H1 (cell line): ENCODE measurements around the gene HSDL2. TPM values are rescaled to one million over a fixed set of nuclear protein-coding genes. Genes with fewer than 3 reads are reported as not detected.

Experiments used
- ATF2 ChIP-seq: IDR thresholded peaks from 2 replicates; pipeline ENCODE4 v1.6.1; 2012; ENCODE audit warnings: low read length, inconsistent platforms
- CTBP2 ChIP-seq: IDR thresholded peaks from 2 replicates; pipeline ENCODE4 v1.7.0; 2011; ENCODE audit warnings: borderline replicate concordance, mild to moderate bottlenecking, moderate library complexity, mixed read lengths, low read length; ENCODE audit not compliant: insufficient read depth, insufficient read length
- CTCF ChIP-seq, 3 experiments: IDR thresholded peaks; 1 replicate in 2 of 3; 2 replicates in 1 of 3; pipeline versions ENCODE4 v1.5.1 to v1.6.1; 2011; ENCODE audit warnings: low read length in 3 of 3, mild to moderate bottlenecking in 3 of 3, inconsistent platforms in 2 of 3, low read depth in 1 of 3, moderate library complexity in 1 of 3; ENCODE audit not compliant: insufficient read depth in 1 of 3; ENCODE audit errors: control extremely low read depth in 1 of 3
- E2F6 ChIP-seq: IDR thresholded peaks from 2 replicates; pipeline ENCODE4 v1.6.1; 2012; ENCODE audit warnings: inconsistent platforms
- GABPA ChIP-seq: IDR thresholded peaks from 2 replicates; pipeline ENCODE4 v1.6.1; 2011; ENCODE audit warnings: mild to moderate bottlenecking, low read length, moderate library complexity, borderline replicate concordance; ENCODE audit not compliant: insufficient read depth
- NANOG ChIP-seq: IDR thresholded peaks from 2 replicates; pipeline ENCODE4 v1.6.1; 2011; ENCODE audit warnings: low read length, low read depth, mild to moderate bottlenecking, inconsistent platforms; ENCODE audit not compliant: insufficient read depth, poor library complexity, severe bottlenecking
- POLR2A ChIP-seq, 2 experiments: IDR thresholded peaks; 1 replicate in 1 of 2; 2 replicates in 1 of 2; pipeline ENCODE4 v1.6.1; 2011; ENCODE audit warnings: low read depth in 2 of 2, low read length in 2 of 2, mild to moderate bottlenecking in 2 of 2; ENCODE audit errors: control extremely low read depth in 1 of 2
- POU5F1 ChIP-seq: IDR thresholded peaks from 2 replicates; pipeline ENCODE4 v1.6.1; 2011; ENCODE audit warnings: low read depth, mild to moderate bottlenecking, low read length, moderate library complexity
- RFX5 ChIP-seq: IDR thresholded peaks from 2 replicates; pipeline ENCODE4 v1.6.1; 2011; ENCODE audit warnings: low read depth, low read length, improper control_type of control experiment, borderline replicate concordance
- RXRA ChIP-seq: IDR thresholded peaks from 2 replicates; pipeline ENCODE4 v1.6.1; 2011; ENCODE audit warnings: low read depth, mild to moderate bottlenecking, low read length, moderate library complexity; ENCODE audit not compliant: insufficient read depth
- SAP30 ChIP-seq: fragments of 300-600 bp; sonication (generic); IDR thresholded peaks from 2 replicates; pipeline ENCODE4 v1.7.1; 2012; ENCODE audit warnings: low read length, moderate library complexity, mild to moderate bottlenecking, inconsistent platforms; ENCODE audit not compliant: insufficient read depth, insufficient replicate concordance
- SP1 ChIP-seq: IDR thresholded peaks from 2 replicates; pipeline ENCODE4 v1.6.1; 2011; ENCODE audit warnings: low read depth, low read length
- TAF7 ChIP-seq: optimal IDR thresholded peaks from 2 replicates; pipeline ENCODE3; 2011; ENCODE audit warnings: low read depth, mild to moderate bottlenecking, inconsistent platforms, low read length, moderate library complexity, borderline replicate concordance
- TBP ChIP-seq: IDR thresholded peaks from 2 replicates; pipeline ENCODE4 v1.6.1; 2011; ENCODE audit warnings: low read depth, low read length, improper control_type of control experiment
- TEAD4 ChIP-seq: IDR thresholded peaks from 2 replicates; pipeline ENCODE4 v1.6.1; 2012; ENCODE audit warnings: low read depth, low read length, inconsistent platforms, mixed read lengths
- USF2 ChIP-seq: IDR thresholded peaks from 2 replicates; pipeline ENCODE4 v1.6.1; 2011; ENCODE audit warnings: low read length, improper control_type of control experiment
- ZNF274 ChIP-seq: IDR thresholded peaks from 2 replicates; pipeline ENCODE4 v1.7.0; 2012; ENCODE audit warnings: low read length, borderline replicate concordance; ENCODE audit errors: extremely low read depth
- polyA plus RNA-seq, 7 experiments: library from polyadenylated mRNA; depleted of rRNA in 3 of 7; stranded (reverse) in 5 of 7; unstranded in 2 of 7; fragments of >200 nt in 5 of 7; fragments of 200-250 nt in 2 of 7; gene quantifications; 1 replicate in 5 of 7; 2 replicates in 1 of 7; 4 replicates in 1 of 7; pipeline versions ENCODE4 v1.2.1 to v1.2.3, GENCODE V29; 2011 to 2013; ENCODE audit warnings: missing spikeins in 2 of 7, mixed read lengths in 2 of 7
- total RNA-seq: library from RNA; stranded (reverse); fragmentation: NEBNext Ultra II Directional; extraction: Animal tissue kit (Norgen Biotek cat#: 25700); gene quantifications from 2 replicates; pipeline ENCODE4 v1.2.1, GENCODE V29; 2021

Gene HSDL2
- total and polyA plus RNA-seq, 2 of the 8 experiments (the other 6 are each of a cell fraction or from before 2014, with no cell fraction given), result 6.6 to 15.4 TPM

GRCh38 chr9:112487008-112487798 is 107.3 kb downstream of the HSDL2 start (continued):
- TF ChIP-seq SAP30 (no peak), ATF2 (no peak), CTBP2 (no peak), USF2 (no peak), CTCF (IDR thresholded peaks at IDR 0.05; ENCODE audit: control extremely low read depth in 1 of 3, insufficient read depth in 1 of 3, low read depth in 1 of 3, low read length in 3 of 3) (no peak), POLR2A (IDR thresholded peaks at IDR 0.05; ENCODE audit: control extremely low read depth in 1 of 2, low read depth in 2 of 2, low read length in 2 of 2) (no peak; a peak in 2 of 3 replicates), ZNF274 (no peak), TAF7 (peak; percentile 54), TBP (0 out of 2 replicates have a peak, but pooled peaks have one; percentile 15), E2F6 (no peak), RXRA (no peak), GABPA (no peak), RFX5 (no peak), POU5F1 (no peak), SP1 (no peak), TEAD4 (no peak), NANOG (no peak)
